Activated CD8-positive, alpha-beta memory T cell treated with anti-CD3 and anti-CD28 coated beads, Interleukin-2, amount 50 U/mL, for 4 hours (primary cell): ENCODE measurements around the gene CRTC3.
"Not testable (repeated sequence)": the region's sequence is repeated elsewhere in the genome, so short reads cannot be mapped to it uniquely, and the experiment has no call there.

Source experiments
- DNase-seq: peaks from one replicate; pipeline ENCODE4 v3.0.0-alpha.2; 2020

CRTC3 gene

DNA sequence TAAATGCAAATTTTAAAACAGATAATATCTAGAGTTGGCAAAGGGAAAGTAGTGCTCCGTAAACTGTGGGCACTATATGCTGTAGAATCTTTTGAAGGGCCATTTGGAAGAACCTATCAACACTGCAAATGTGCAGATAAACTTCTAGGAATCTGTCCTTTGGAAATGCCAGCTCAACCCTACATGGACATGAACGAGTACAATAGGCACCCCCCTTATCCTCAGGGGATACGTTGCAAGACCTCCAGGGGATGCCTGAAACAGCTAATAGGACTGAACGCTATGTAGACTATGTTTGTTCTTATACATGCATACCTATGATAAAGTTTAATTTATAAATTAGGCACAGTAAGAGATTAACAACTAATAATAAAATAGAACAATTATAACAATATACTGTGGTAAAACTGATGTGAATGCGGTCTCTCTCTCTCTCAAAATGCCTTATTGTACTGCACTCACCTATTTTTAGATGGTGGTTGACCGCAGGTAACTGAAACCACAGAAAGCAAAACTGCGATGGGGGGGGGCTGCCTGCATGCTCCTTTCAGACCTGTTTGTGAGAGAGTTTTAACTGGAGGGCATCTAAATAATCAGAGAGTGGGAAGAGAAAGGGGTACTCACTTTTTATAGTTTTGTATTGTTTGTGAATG is 127.9 kb downstream of the CRTC3 start:
- peak; percentile 66 for DNase-seq

DNA sequence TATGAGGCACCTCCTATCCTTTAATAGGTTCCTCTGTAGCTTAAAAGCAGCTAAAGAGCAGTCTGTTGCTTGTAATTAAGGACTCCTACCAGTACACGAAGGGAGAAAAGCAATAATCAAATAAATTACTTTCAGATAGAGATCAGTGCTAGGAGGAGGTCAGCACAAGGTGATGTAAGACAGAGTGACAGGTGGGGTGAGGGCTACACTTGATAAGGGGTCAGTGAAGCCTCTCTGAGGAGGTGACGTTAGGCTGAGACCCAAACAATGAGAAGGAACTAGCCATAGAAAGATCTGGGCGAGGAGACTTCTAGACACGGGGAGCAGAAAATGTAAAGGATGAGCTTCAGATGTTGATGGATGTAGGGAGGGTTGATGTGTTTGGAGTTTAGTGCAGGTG is 129.8 kb downstream of the CRTC3 start:
- no peak for DNase-seq

DNA sequence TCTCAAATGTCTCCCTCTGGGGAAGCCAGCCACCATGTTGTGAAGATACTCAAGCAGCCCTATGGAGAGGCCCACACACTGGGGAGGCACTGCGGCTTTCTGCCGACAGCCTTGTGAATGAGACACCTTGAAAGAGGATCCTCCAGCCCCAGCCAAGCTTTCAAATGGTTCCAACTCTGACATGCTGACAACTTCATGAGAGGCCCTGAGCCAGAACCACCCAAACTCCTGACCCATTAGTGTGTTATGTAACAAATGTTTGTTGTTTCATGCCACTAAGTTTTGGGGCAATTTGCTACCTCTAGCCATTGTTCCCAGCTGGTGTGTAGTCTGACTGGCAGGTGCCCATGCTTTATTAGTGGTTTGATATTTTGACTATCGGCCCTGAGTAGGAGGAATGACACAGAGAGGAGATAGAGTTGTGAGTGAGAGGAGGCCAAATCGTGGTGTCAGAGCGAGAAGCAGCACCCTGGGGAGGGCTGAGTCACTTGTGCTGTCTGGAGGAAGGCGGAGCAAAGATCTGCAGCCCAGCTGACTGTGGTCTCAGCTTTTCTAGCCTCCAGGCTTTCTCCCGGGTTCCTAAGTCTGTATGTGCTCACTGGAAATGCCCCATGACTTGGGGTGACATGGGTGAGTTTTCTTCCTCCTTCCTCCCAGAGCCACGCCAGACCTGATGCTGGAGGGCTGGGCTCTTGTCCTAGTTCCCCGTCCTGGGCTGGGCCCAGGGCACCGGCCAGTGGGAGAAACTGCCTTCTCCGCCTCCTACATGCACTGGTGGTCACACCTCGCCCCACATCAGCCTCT is 130.7 kb downstream of the CRTC3 start:
- DNase-seq = peak; percentile 71

DNA sequence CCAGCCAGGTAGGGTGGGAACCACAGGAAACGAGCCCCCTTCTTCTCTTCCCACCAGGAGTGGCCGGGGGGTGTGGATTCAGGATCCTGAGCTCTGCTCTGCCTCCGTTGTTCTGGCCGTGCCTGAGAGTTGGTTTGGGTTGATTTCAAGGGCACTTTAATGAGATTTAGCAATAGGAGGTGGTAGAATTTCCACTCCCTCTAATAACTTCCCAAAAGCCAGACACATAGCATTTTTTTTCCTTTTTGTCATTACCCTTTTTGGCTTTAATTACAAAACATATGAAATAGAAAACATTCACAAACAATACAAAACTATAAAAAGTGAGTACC is 131.2 kb downstream of the CRTC3 start:
- not testable (repeated sequence) for DNase-seq

DNA sequence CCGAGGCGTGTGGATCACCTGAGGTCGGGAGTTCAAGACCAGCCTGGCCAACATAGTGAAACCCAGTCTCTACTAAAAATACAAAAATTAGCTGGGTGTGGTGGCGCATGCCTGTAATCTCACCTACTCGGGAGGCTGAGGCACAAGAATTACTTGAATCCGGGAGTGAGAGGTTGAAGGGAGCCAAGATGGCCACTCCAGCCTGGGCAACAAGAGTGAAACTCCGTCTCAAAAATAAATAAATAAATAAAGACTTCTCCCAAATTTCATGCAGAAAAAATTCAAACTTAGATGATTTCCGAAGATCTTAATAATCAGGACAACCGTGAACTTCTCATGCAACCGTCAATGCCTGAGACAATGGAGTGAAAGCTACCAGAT is 134.3 kb downstream of the CRTC3 start:
- not testable (repeated sequence) for DNase-seq

DNA sequence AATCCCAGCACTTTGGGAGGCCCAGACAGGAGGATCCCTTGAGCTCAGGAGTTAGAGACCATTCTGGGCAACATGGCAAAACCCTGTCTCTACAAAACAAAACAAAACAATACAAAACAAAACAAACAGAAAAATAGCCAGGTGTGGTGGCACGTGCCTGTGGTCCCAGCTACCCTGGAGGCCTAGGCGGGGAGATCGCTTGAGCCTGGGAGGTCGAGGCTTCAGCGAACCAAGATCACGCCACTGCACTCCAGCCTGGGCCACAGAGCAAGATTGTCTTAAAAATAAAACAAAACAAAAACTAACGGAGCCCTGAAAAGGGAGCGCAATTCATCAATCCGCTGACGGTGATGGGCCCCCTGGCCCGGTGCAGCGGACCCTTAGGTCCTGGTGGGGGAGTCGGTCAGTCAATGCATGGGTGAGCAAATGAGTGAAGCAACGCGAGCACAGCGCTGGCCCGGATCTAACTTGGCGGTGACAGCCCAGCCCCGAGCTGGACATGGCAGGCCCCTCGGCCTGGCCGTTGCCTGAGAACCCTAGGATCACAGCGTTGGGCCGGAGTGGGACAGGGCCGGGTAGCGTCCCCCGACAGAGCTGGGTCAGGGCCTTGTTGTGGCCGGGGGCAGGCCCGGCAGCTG is 135.0 kb downstream of the CRTC3 start:
- no peak for DNase-seq

DNA sequence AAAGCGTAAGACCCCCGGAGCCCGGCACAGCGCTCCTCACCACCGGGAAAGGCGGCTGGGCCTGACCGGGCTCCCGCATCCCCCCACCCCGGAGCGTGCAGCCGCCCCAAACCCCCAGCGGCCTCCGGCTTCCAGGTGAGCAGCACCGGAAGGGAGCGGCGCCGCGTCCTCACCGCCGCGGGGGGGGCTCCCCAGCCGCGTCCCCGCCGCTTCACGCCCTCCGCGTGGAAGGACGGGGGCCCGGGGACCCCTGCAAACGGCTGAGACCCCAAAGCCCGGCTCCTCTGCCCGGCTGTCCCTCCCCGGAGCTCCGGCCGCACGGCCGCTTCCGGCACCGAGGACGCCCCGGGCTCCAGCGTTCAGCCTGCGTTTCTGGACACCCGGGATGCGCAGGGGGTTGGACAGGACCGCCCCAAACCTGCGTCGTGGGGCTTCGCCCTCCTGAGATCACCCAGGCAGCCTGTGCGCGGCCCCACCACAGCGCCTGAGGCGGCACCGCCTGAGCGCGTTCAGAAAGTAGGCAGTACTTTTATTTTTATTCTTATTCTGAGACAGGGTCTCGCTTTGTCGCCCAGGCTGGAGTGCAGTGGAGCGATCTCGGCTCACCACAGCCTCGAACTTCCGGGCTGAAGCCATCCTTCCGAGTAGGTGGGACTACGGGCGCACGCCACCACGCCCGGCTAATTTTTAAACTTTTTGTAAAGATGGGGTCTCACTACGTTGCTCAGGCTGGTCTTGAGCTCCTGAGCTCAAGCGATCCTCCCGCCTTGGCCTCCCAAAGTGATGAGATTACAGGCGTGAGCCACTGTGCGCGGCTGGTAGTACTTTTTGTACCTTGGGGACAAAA is 135.8 kb downstream of the CRTC3 start:
- DNase-seq = peak; percentile 50

DNA sequence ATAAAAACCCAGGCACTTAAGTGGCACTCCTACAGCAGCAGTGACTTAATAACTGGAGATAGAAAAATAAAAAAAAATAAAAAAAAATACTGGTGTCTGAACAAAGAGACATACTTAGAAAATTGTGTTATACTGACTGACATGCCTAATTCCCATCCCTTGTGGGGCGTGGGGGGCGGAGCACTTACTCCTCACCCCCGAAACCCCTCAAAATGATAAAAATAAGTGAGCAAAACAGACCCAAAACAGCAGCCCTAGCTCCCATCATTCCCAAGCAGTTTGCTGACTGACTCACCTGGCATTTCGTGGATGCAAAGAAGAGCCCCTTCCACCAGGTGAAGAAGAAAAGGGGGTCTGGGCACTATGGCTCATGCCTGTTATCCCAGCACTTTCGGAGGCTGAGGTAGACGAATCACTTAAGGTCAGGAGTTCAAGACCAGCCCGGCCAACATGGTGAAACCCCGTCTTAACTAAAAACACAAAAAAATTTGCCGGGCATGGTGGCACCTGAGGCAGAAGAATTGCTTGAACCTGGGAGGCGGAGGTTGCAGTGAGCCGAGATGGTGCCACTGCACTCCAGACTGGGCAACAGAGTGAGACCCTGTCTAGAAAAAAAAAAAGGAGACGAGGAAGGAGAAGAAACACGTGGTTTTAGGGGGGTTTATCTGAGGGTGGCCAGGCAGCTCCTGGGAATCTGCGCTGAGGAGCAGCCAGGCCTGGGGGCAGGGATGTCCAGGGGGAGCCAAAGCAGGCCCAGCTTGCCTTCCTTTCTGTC is 136.6 kb downstream of the CRTC3 start:
- DNase-seq = no peak

DNA sequence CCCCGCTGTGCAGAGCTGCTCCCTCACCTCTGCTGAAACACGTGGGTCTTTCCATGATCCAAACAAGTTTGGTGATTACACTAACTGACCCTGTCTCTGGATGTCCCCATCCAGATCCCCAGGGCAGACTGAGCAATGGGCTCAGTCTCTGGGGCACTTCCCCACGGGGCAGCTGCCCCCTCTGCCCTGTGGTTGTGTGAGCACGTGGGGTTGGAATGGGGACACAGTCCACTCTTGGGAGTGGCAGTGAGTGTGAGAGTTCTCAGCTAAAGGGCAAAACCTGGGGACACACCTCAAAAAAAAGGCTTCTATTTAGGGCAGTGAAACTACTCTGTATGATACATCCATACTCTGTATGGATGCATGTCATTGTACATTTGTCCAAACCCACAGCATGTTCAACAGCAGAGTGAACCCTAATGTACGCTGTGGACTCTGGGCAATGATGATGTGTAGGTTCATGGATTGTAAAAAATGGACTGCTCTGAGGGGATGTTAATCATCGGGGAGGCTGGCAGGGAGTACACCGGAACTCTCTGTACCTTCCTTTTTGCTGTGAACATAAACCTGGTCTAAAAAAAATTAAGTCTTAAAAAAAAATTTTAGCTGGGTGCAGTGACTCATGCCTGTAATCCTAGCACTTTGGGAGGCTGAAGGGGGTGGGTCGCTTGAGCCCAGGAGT is 137.5 kb downstream of the CRTC3 start:
- DNase-seq = no peak

DNA sequence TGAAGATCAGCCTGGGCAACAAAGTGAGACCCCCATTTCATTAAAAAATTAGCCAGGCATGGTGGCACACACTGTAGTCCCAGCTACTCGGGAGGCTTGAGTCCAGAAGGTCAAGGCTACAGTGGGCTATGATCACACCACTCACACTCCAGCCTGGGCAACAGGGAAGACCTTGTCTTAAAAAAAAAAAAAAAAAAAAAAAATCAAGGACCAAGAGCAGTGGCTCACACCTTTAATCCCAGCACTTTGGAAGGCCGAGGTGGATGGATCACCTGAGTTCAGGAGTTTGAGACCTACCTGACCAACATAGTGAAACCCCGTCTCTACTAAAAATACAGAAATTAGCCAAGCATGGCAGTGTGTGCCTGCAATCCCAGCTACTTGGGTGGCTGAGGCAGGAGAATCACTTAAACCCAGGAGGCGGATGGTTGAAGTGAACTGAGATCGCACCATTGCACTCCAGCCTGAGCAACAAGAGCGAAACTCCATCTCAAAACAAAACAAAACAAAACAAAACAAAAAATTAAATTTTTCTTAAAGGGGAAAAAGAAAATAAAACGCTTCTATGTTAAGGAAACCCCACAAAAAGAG is 138.1 kb downstream of the CRTC3 start:
- not testable (repeated sequence) for DNase-seq

DNA sequence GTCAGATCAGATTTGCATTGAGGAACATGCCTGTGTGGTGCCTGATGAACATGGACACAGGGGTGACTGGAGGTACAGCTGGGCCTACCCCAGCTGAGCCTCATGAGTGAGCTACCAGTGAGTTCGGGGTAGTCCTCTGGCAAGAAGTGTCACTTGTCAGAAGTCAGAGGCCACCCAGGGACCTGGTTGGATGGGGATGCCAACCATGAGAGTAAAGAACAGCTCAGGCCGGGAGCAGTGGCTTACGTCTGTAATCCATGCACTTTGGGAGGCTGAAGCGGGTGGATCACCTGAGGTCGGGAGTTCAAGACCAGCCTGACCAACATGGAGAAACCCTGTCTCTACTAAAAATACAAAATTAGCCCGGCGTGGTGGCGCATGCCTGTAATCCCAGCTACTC is 140.9 kb downstream of the CRTC3 start:
- not testable (repeated sequence) for DNase-seq

DNA sequence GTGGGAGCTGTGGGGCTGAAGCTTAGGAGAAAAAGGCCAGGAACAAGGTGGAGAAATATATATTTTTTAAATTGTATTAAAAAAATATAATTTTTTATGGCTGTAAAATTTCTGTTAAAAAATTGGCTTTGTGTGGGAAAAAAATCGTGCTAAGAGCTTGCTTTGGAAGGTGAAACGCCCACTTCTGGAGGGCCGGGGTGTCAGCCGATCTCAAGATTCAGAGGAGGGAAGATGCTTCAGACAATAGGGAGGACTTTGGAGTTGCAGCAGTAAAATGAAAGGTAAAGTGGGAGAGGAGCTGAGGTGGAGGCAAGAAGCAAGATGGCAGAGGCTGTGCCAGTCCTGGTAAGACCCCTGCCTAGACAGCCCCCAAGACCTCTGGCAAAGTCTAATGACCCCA is 141.5 kb downstream of the CRTC3 start:
- no peak for DNase-seq

DNA sequence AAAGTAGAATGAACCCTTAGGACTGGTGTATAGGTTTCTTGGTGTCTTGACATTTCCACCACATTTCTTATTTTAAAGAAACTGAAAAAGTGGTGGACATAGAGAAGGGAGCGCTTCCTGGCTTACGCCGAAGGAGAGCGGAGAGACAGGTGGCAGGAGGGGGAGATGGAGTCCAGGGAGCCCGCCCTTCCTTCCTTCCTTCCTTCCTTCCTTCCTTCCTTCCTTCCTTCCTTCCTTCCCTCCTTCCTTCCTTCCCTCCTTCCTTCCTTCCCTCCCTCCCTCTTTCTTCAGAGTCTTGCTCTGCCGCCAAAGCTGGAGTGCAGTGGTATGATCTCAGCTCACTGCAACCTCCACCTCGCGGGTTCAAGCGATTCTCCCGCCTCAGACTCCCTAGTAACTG is 143.6 kb downstream of the CRTC3 start:
- not testable (repeated sequence) for DNase-seq

DNA sequence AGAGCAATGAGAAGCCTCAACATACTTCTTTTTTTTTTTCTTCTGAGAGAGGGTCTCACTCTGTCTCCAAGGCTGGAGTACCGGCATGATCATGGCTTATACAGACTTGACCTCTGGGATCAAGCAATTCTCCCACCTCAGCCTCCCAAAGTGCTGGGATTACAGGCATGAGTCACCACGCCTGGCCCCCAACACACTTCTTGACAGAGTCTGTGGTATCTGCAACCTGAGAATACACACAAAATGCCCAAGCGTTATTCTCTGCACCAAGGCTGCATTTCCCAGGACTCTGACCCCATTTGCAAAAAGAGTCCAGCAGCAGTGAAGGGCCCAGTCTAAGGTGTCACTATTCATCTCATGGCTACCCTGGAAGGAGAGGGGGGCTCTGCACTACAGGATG is 144.8 kb downstream of the CRTC3 start:
- no peak for DNase-seq

DNA sequence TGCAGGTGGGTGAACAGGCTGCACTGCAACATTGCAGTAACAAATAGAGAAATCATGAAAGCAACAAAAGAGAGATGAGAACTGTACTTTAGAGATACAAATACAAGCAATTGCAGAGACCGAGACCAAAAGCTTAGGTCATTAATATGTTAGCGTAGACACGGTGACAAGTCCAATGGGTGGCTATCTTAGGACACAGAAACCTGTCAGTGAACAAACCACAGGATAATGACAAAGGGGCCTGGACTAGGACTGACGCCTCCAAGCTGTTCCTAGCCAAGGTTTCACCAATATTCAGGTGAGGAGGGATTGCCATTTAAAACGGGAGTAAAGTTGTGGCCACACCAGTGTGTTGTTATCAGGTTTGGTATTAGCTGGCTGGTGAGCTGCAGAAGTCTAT is 145.7 kb downstream of the CRTC3 start:
- DNase-seq = no peak

DNA sequence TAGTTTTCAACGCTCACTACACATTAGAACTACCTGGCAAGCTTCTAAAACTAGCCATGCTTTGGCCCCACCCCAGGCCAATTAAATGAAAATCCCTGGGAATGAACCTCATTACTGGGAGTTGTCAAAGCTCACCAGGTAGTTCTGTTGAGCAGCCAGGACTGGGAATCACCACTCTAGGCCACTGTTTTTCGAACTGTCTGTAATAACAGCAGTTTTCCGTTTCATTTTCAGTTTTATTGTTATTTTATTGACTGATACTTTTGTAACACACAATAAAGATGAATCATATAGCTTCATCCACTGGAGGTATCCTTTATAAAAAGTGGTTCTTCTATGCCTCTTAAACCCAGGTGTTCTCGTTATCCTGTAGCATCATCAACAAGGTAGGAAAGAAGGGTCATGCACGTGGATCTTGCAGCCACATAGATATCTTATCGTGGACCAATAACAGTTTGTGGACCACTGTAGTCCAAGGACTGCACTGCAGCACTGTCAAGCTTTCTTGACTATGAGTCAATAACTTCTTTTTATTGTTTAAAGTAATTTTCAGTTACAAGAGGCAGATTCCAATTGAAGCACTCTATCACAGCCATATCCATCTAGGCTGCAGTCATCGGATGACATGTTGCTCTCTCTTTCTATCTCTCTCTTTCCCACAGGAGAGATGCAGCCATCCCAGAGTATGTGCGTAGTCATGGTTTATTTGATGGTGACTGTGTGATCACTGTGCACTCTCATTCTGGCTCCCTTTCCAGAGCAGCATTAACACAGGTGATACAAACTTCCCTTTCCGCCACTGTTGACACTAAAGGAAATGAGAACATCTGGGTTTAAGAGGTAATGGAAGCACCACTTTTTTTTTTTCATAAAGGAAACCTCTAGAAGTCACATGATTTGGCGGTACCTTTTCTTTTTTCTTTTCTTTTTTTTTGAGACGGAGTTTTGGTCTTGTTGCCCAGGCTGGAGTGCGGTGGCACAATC is 148.4 kb downstream of the CRTC3 start:
- no peak for DNase-seq

DNA sequence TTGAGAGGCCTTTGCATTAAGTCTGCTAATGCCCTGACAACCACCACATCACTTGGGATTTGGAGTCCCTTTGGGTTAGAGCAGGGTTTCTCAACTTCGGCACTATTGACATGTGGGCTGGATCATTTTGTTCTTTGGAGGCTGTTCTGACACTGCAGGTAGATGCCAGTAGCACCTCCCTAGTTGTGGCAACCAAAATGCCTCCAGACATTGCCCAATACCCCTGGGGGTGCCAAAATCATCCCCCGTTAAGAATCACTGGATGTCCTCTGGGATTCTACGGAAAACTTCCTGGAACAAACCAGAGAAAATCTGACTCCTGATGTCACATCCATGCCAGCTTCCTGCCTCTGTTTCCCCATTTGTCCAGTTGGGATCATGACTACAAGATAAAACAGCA is 150.2 kb downstream of the CRTC3 start:
- no peak for DNase-seq

DNA sequence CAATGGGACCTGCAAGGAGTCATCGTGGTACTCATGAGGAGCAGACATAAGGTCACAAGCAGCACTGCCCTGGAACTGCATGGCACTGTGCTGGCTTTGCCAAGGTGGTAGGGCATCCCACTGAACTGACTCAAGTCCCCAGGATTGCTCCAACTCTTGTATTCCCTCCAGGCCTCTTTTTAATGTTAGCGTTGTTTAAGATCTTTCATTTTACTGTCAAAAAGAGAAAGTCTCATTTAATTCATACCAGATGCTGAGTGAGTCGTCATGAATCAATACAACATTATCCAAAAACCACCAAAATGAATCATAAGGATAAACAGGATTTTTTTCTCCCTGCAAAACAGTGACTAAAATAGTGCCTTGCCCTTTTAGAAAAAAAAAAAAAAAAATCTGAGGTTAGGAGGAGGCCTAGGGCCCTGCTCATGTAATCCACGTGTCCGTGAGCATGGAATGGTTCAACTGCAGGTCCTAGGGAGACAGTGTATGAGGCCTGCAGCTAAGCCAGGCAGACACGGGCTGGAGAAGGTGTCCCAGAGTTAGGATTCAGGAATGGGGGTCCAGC is 150.7 kb downstream of the CRTC3 start:
- DNase-seq = no peak

DNA sequence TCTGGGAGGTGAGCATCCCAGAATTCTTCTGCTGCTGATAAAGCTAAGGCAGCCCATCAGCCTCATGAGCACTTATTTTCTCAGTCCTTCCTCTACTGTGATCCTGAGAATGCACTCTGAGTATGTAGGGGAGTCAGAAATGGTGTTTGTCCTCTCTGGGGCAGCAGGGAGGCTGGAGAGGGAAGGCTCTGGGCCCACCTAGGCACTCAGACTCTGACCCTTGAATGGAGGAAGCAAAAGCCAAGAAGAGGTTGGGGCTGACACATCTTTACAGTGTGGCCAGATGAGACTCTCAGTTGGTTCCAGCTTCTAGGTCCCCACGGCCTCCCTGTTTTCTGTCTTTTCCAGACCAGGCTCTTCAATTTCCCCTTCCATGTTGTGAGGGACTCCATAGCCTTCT is 151.3 kb downstream of the CRTC3 start:
- DNase-seq = no peak

DNA sequence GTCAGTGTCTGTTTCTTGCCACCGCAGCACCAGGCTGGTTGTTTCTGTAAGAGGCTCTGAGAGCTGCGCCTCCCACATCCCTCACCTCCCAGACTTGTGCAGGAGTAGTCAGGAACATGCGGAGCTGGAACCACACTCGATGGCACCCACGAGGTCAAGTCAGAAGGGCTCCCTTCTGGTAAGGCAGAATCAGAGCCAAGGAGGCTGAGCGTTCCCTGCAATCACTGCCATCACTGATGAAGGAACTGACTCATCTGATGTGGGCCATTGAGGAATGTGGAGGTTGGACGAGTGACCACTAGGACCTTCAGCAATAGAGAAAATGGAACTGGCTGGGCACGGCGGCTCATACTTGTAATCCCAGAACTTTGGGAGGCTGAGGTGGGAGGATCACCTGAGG is 151.8 kb downstream of the CRTC3 start:
- DNase-seq = no peak
